T-cell (primary cell): ENCODE measurements around the gene USP7. TPM values are rescaled to one million over a fixed set of nuclear protein-coding genes. Genes with fewer than 3 reads are reported as not detected.

Experiments
- ATAC-seq, 4 experiments: fragments of 200-7000 bp in 3 of 4; fragments of 150-1000 bp in 1 of 4; cut with Tn5 transposase; replicated peaks in 1 of 4; 1 replicate in 3 of 4; 2 replicates in 1 of 4; pipeline ENCODE4 v1.10.0; 2021; ENCODE audit warnings: moderate library complexity in 3 of 4, mild to moderate bottlenecking in 2 of 4, moderate number of reproducible peaks in 1 of 4
- CTCF ChIA-PET, 2 donors: fragments of 300-600 bp; sonication (Branson Sonifier 250); formaldehyde crosslinking; loops; one replicate each; lab custom pipeline; 2022; ENCODE audit warnings: antibody characterized with exemption in 2 of 2; lab: Charles Lee
- POLR2A ChIA-PET, 2 donors: fragments of 300-600 bp; sonication (Branson Sonifier 250); formaldehyde crosslinking; loops; one replicate each; lab custom pipeline; 2022; ENCODE audit warnings: antibody characterized with exemption in 2 of 2; lab: Charles Lee
- DNase-seq, 35 experiments: peaks; one replicate each; pipeline versions ENCODE4 v3.0.0 to v3.0.0-alpha.2; 2013 to 2023
- H3K27ac ChIP-seq: one replicate; pipeline ENCODE4 v1.5.1; 2013; ENCODE audit warnings: low read length
- H3K27me3 ChIP-seq, 2 experiments: replicated peaks in 1 of 2; 1 replicate in 1 of 2; 2 replicates in 1 of 2; pipeline versions ENCODE4 v1.6.1 to v1.7.0; 2013; ENCODE audit warnings: low read length in 1 of 2, mixed read lengths in 1 of 2; ENCODE audit not compliant: control insufficient read depth in 2 of 2, insufficient read depth in 2 of 2; ENCODE audit errors: extremely low read depth in 1 of 2
- H3K36me3 ChIP-seq, 2 donors: 1 replicate in 1 of 2; 2 replicates in 1 of 2; pipeline versions ENCODE4 v1.6.1 to v1.7.0; 2013; ENCODE audit warnings: low read length in 1 of 2; ENCODE audit not compliant: control insufficient read depth in 2 of 2, insufficient read depth in 1 of 2; ENCODE audit errors: extremely low read depth in 1 of 2
- H3K4me1 ChIP-seq, 2 experiments: 1 replicate in 1 of 2; 2 replicates in 1 of 2; pipeline versions ENCODE4 v1.6.1 to v1.7.0; 2013; ENCODE audit warnings: low read length in 2 of 2, mixed read lengths in 1 of 2; ENCODE audit not compliant: insufficient read depth in 2 of 2, control insufficient read depth in 1 of 2; ENCODE audit errors: extremely low read depth in 1 of 2
- H3K4me3 ChIP-seq, 2 donors: 1 replicate in 1 of 2; 2 replicates in 1 of 2; pipeline versions ENCODE4 v1.5.1 to v1.7.0; 2013; ENCODE audit warnings: mild to moderate bottlenecking in 2 of 2, low read length in 1 of 2, moderate library complexity in 1 of 2; ENCODE audit not compliant: control insufficient read depth in 1 of 2; ENCODE audit errors: extremely low read depth in 1 of 2
- H3K9me3 ChIP-seq: 2 replicates; pipeline ENCODE4 v1.7.0; 2013
- H3K27ac Mint-ChIP-seq, 2 donors: one replicate each; pipeline ENCODE4 v1.8.0; 2020 to 2021; ENCODE audit warnings: mild to moderate bottlenecking in 2 of 2, mixed read lengths in 2 of 2
- H3K27me3 Mint-ChIP-seq, 2 donors: one replicate each; pipeline ENCODE4 v1.8.0; 2021 to 2022; ENCODE audit warnings: mixed read lengths in 2 of 2
- H3K36me3 Mint-ChIP-seq: one replicate; pipeline ENCODE4 v1.8.0; 2021; ENCODE audit warnings: mixed read lengths
- H3K4me1 Mint-ChIP-seq, 3 donors: one replicate each; pipeline ENCODE4 v1.8.0; 2020 to 2022; ENCODE audit warnings: mixed read lengths in 3 of 3, mild to moderate bottlenecking in 1 of 3
- H3K4me3 Mint-ChIP-seq, 3 donors: one replicate each; pipeline ENCODE4 v1.8.0; 2020 to 2022; ENCODE audit warnings: mild to moderate bottlenecking in 3 of 3, mixed read lengths in 3 of 3, moderate library complexity in 3 of 3
- H3K9me3 Mint-ChIP-seq, 3 donors: one replicate each; pipeline ENCODE4 v1.8.0; 2020 to 2022; ENCODE audit warnings: mixed read lengths in 3 of 3
- WGBS: methylation state at CpG from one replicate; pipeline ENCODE4 v1.1.5; 2013; ENCODE audit warnings: missing lambda C conversion rate; ENCODE audit not compliant: insufficient coverage; 5-methylcytosine and 5-hydroxymethylcytosine counted together
- total RNA-seq, 35 experiments: library from RNA in 6 of 35; stranded (reverse) in 6 of 35; fragments of 120-200 nt in 1 of 35; gene quantifications; one replicate each; pipeline versions ENCODE4 v1.2.1 to v1.2.4 and lab custom pipeline; 2013 to 2026

Gene USP7
- total RNA-seq, 5 donors from 2014 or later (not counting 1 experiment from before 2014, with no cell fraction given) = 159 to 261 (median 169) TPM

GRCh38 chr16:8849411-8850011, 114.2 kb downstream of the USP7 start:
- peaks cover 17 to 30% (median 28%) of the 10 kb centered on the region in 3 donors for H3K4me1 Mint-ChIP-seq
- Histone ChIP-seq H3K27me3 (no peaks in the 10 kb centered on the region), H3K9me3 (no peaks in the 10 kb centered on the region), H3K36me3 (peaks cover 9 to 39% of the 10 kb centered on the region in 2 donors), H3K4me3 (no peak overlapping the region), H3K4me1 (peaks cover 0 to 7% of the 10 kb centered on the region in 2 experiments), H3K27ac (no peak overlapping the region)
- DNase-seq (no peak), ATAC-seq (no peak)
- ChIA-PET POLR2A (no interaction called here), CTCF (no interaction called here)
- H3K4me3 Mint-ChIP-seq = peak overlapping the region in 1 of 3 donors; percentile 11
- peaks cover 18% of the 10 kb centered on the region for H3K36me3 Mint-ChIP-seq
- 100% methylated on average over 10 of the region's 19 CpGs for WGBS
- no peaks in the 10 kb centered on the region for H3K27me3 Mint-ChIP-seq
- no peaks in the 10 kb centered on the region for H3K9me3 Mint-ChIP-seq
- peak overlapping the region; percentile 16 to 83 for H3K27ac Mint-ChIP-seq

- peaks cover 18% of the 10 kb centered on the region for H3K36me3 Mint-ChIP-seq
- H3K36me3 ChIP-seq = peaks cover 9 to 39% of the 10 kb centered on the region in 2 donors
Measured at GRCh38 chr16:8848939-8849391, 114.7 kb downstream of the USP7 start.

GRCh38 chr16:8848231-8848938, 115.3 kb downstream of the USP7 start:
- Histone ChIP-seq H3K9me3 (no peaks in the 10 kb centered on the region), H3K27ac (no peak overlapping the region), H3K36me3 (peaks cover 9 to 35% of the 10 kb centered on the region in 2 donors), H3K4me1 (peaks cover 0 to 7% of the 10 kb centered on the region in 2 experiments), H3K4me3 (no peak overlapping the region), H3K27me3 (no peaks in the 10 kb centered on the region)
- POLR2A ChIA-PET = no interaction called here
- H3K27me3 Mint-ChIP-seq = no peaks in the 10 kb centered on the region
- no peak overlapping the region for H3K4me3 Mint-ChIP-seq
- H3K27ac Mint-ChIP-seq = no peak overlapping the region
- no peaks in the 10 kb centered on the region for H3K9me3 Mint-ChIP-seq
- CTCF ChIA-PET = no interaction called here
- 95% methylated on average over 26 of the region's 26 CpGs for WGBS
- peaks cover 21 to 25% (median 23%) of the 10 kb centered on the region in 3 donors for H3K4me1 Mint-ChIP-seq
- ATAC-seq = no peak
- DNase-seq = no peak
- H3K36me3 Mint-ChIP-seq = peaks cover 18% of the 10 kb centered on the region

More at GRCh38 chr16:8848939-8849391, 114.7 kb downstream of the USP7 start:
- no peak overlapping the region for H3K27ac ChIP-seq
- no peak for DNase-seq
- no peak overlapping the region for H3K4me3 Mint-ChIP-seq
- H3K27ac Mint-ChIP-seq = no peak overlapping the region
- CTCF ChIA-PET = no interaction called here
- H3K9me3 Mint-ChIP-seq = no peaks in the 10 kb centered on the region
- H3K4me1 ChIP-seq = peaks cover 0 to 7% of the 10 kb centered on the region in 2 experiments
- no peak overlapping the region for H3K4me3 ChIP-seq
- no peaks in the 10 kb centered on the region for H3K27me3 ChIP-seq
- H3K27me3 Mint-ChIP-seq = no peaks in the 10 kb centered on the region
- ATAC-seq = no peak
- peaks cover 22 to 27% (median 26%) of the 10 kb centered on the region in 3 donors for H3K4me1 Mint-ChIP-seq
- POLR2A ChIA-PET = no interaction called here
- no peaks in the 10 kb centered on the region for H3K9me3 ChIP-seq
- WGBS = 85% methylated on average over 4 of the region's 8 CpGs

- peaks cover 0 to 7% of the 10 kb centered on the region in 2 experiments for H3K4me1 ChIP-seq
- Mint-ChIP-seq H3K27ac (no peak overlapping the region), H3K36me3 (peaks cover 18% of the 10 kb centered on the region), H3K4me1 (peaks cover 17 to 30% (median 21%) of the 10 kb centered on the region in 3 donors), H3K27me3 (no peaks in the 10 kb centered on the region), H3K9me3 (no peaks in the 10 kb centered on the region), H3K4me3 (no peak overlapping the region)
- WGBS = 93% methylated on average over 15 of the region's 15 CpGs
- DNase-seq (no peak), ATAC-seq (no peak)
- H3K27me3 ChIP-seq = no peaks in the 10 kb centered on the region
- no peak overlapping the region for H3K27ac ChIP-seq
- H3K4me3 ChIP-seq = no peak overlapping the region
- ChIA-PET POLR2A (no interaction called here), CTCF (no interaction called here)
- peaks cover 9 to 31% of the 10 kb centered on the region in 2 donors for H3K36me3 ChIP-seq
- no peaks in the 10 kb centered on the region for H3K9me3 ChIP-seq
Measured at GRCh38 chr16:8847623-8848022, 116.1 kb downstream of the USP7 start.

GRCh38 chr16:8847145-8847544, 116.6 kb downstream of the USP7 start:
- no peak overlapping the region for H3K4me3 ChIP-seq
- POLR2A ChIA-PET = no interaction called here
- no peak overlapping the region for H3K4me3 Mint-ChIP-seq
- no peak for DNase-seq
- no peaks in the 10 kb centered on the region for H3K27me3 ChIP-seq
- H3K9me3 Mint-ChIP-seq = no peaks in the 10 kb centered on the region
- H3K27ac Mint-ChIP-seq = no peak overlapping the region
- peaks cover 0 to 7% of the 10 kb centered on the region in 2 experiments for H3K4me1 ChIP-seq
- peaks cover 9 to 31% of the 10 kb centered on the region in 2 donors for H3K36me3 ChIP-seq
- peaks cover 18% of the 10 kb centered on the region for H3K36me3 Mint-ChIP-seq
- CTCF ChIA-PET = no interaction called here
- H3K27ac ChIP-seq = no peak overlapping the region
- ATAC-seq = no peak
- H3K9me3 ChIP-seq = no peaks in the 10 kb centered on the region
- WGBS = 96% methylated on average over 5 of the region's 13 CpGs
- no peaks in the 10 kb centered on the region for H3K27me3 Mint-ChIP-seq
- peaks cover 18 to 35% (median 21%) of the 10 kb centered on the region in 3 donors for H3K4me1 Mint-ChIP-seq

- Histone ChIP-seq H3K36me3 (peaks cover 9 to 29% of the 10 kb centered on the region in 2 donors), H3K4me1 (peaks cover 0 to 7% of the 10 kb centered on the region in 2 experiments), H3K9me3 (no peaks in the 10 kb centered on the region), H3K27me3 (no peaks in the 10 kb centered on the region), H3K27ac (no peak overlapping the region), H3K4me3 (no peak overlapping the region)
- Mint-ChIP-seq H3K27me3 (no peaks in the 10 kb centered on the region), H3K27ac (no peak overlapping the region), H3K4me3 (no peak overlapping the region), H3K9me3 (no peaks in the 10 kb centered on the region), H3K4me1 (peaks cover 19 to 39% (median 20%) of the 10 kb centered on the region in 3 donors), H3K36me3 (peaks cover 15% of the 10 kb centered on the region)
- WGBS = 89% methylated on average over 8 of the region's 10 CpGs
- no peak for ATAC-seq
- DNase-seq = no peak
- CTCF ChIA-PET = no interaction called here
- POLR2A ChIA-PET = no interaction called here
Measured at GRCh38 chr16:8846401-8846932, 117.2 kb downstream of the USP7 start.
